ENCODE data around the gene R3HDM2. TPM values are rescaled to one million over a fixed set of nuclear protein-coding genes. Genes with fewer than 3 reads are reported as not detected.

Gene R3HDM2
- total RNA-seq, 1 donor, result 22.3 TPM

GRCh38 chr12:57332646-57333312 lies 98.1 kb downstream of the R3HDM2 start:
- no peak for TF ChIP-seq CTCF (IDR thresholded peaks at IDR 0.05; ENCODE audit: insufficient read depth, low read length)
- H3K4me3 ChIP-seq (ENCODE audit: low read depth, low read length), result no peak overlapping the region
- peak; percentile 36 for DNase-seq (ENCODE audit: low read depth)

GRCh38 chr12:57330992-57331391 lies 99.9 kb downstream of the R3HDM2 start:
- DNase-seq (ENCODE audit: low read depth), result no peak
- no peak for TF ChIP-seq CTCF (IDR thresholded peaks at IDR 0.05; ENCODE audit: insufficient read depth, low read length)
- no peak overlapping the region for H3K4me3 ChIP-seq (ENCODE audit: low read depth, low read length)

- no peak for DNase-seq (ENCODE audit: low read depth)
- no peak for TF ChIP-seq CTCF (IDR thresholded peaks at IDR 0.05; ENCODE audit: insufficient read depth, low read length)
- H3K4me3 ChIP-seq (ENCODE audit: low read depth, low read length), result no peak overlapping the region
These were observed 101.6 kb downstream of the R3HDM2 start for GRCh38 chr12:57329219-57329618.

- no peak for DNase-seq (ENCODE audit: low read depth)
- H3K4me3 ChIP-seq (ENCODE audit: low read depth, low read length), result no peak overlapping the region
- TF ChIP-seq CTCF (IDR thresholded peaks at IDR 0.05; ENCODE audit: insufficient read depth, low read length), result no peak
These were observed 105.4 kb downstream of the R3HDM2 start for GRCh38 chr12:57325395-57325794.

- no peak for DNase-seq (ENCODE audit: low read depth)
- H3K4me3 ChIP-seq (ENCODE audit: low read depth, low read length), result no peak overlapping the region
- no peak for TF ChIP-seq CTCF (IDR thresholded peaks at IDR 0.05; ENCODE audit: insufficient read depth, low read length)
These were observed 107.4 kb downstream of the R3HDM2 start for GRCh38 chr12:57323416-57323815.

GRCh38 chr12:57320639-57321038 lies 110.2 kb downstream of the R3HDM2 start:
- DNase-seq (ENCODE audit: low read depth), result no peak
- H3K4me3 ChIP-seq (ENCODE audit: low read depth, low read length), result no peak overlapping the region
- TF ChIP-seq CTCF (IDR thresholded peaks at IDR 0.05; ENCODE audit: insufficient read depth, low read length), result no peak
